ENCODE data around the gene STEAP2. TPM values are rescaled to one million over a fixed set of nuclear protein-coding genes. Genes with fewer than 3 reads are reported as not detected.

Gene STEAP2
- total and polyA plus RNA-seq, 2 donors (not counting 3 experiments of a cell fraction or from before 2014, with no cell fraction given): 4.2 to 4.6 TPM

DNA sequence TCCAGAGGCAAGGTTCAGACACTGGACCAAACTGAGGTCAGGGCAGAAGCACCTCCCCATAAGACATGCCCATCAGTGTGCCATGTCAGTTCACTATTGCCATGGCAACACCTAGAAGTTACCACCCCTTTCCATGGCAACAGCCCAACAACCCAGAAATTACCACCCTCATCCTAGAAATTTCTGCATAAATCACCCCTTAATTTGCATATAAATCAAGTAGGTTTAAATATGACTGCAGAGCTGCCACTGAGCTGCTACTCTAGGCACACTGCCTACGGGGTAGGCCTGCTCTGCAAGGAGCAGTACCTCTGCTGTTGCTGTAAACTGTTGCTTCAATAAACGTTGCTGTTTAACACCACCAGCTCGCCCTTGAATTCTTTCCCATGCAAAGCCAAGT, 12.7 kb downstream of the STEAP2 start:
- Histone ChIP-seq H3K79me2 (ENCODE audit: control insufficient read depth, insufficient read depth, low read length) (no peaks in the 10 kb centered on the region), H2AFZ (ENCODE audit: low read depth, low read length) (no peak overlapping the region), H3K4me1 (ENCODE audit: control insufficient read depth, extremely low read depth, insufficient read depth, low read length) (no peaks in the 10 kb centered on the region), H3K9me1 (replicated peaks; ENCODE audit: control insufficient read depth, extremely low read depth, insufficient read depth, low read length) (no peaks in the 10 kb centered on the region), H3K27ac (ENCODE audit: insufficient read depth, low read depth, low read length) (no peak overlapping the region), H3K9ac (replicated peaks; ENCODE audit: extremely low read depth, insufficient read depth, low read length) (no peak overlapping the region), H3K4me3 (replicated peaks in 1 of 3; ENCODE audit: insufficient read depth in 1 of 3, low read depth in 1 of 3, low read length in 3 of 3) (no peak overlapping the region), H4K20me1 (replicated peaks; ENCODE audit: control insufficient read depth, extremely low read depth, insufficient read depth, low read length) (no peaks in the 10 kb centered on the region), H3K4me2 (ENCODE audit: insufficient read depth, low read length) (no peak overlapping the region), H3K36me3 (ENCODE audit: control insufficient read depth in 2 of 2, extremely low read depth in 1 of 2, insufficient read depth in 2 of 2, low read length in 2 of 2) (no peaks in the 10 kb centered on the region), H3K27me3 (ENCODE audit: control insufficient read depth in 2 of 2, insufficient read depth in 2 of 2, low read length in 2 of 2) (no peaks in the 10 kb centered on the region), H3K9me3 (replicated peaks; ENCODE audit: control insufficient read depth, insufficient read depth, low read length) (no peaks in the 10 kb centered on the region)
- no peak for FAIRE-seq
- no peak for DNase-seq (ENCODE audit: low read depth, low spot score)
- ChIA-PET POLR2A (no interaction called here), CTCF (interaction anchor here (1.4 to 1.6 kb wide), 2 partner anchors 12 to 13 kb away, joined by 5 to 7 read pairs; partner anchors contain the start of gene STEAP2)
- intact Hi-C loops (cut with micrococcal nuclease): no loop called here
- dilution Hi-C loops (cut with MboI; ENCODE audit: extremely low pct_ligation_motif_present, low sequenced_read_pairs): no loop called here
- TF ChIP-seq, protein P1, sequence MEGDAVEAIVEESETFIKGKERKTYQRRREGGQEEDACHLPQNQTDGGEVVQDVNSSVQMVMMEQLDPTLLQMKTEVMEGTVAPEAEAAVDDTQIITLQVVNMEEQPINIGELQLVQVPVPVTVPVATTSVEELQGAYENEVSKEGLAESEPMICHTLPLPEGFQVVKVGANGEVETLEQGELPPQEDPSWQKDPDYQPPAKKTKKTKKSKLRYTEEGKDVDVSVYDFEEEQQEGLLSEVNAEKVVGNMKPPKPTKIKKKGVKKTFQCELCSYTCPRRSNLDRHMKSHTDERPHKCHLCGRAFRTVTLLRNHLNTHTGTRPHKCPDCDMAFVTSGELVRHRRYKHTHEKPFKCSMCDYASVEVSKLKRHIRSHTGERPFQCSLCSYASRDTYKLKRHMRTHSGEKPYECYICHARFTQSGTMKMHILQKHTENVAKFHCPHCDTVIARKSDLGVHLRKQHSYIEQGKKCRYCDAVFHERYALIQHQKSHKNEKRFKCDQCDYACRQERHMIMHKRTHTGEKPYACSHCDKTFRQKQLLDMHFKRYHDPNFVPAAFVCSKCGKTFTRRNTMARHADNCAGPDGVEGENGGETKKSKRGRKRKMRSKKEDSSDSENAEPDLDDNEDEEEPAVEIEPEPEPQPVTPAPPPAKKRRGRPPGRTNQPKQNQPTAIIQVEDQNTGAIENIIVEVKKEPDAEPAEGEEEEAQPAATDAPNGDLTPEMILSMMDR (IDR thresholded peaks at IDR 0.05; ENCODE audit: extremely low read depth in 1 of 2, insufficient read depth in 1 of 2, low read depth in 1 of 2, low read length in 2 of 2): no peak
- TF ChIP-seq MAX (IDR thresholded peaks at IDR 0.05; ENCODE audit: insufficient read depth, insufficient read length) (no peak), POLR2A (IDR thresholded peaks at IDR 0.05; ENCODE audit: low read depth, low read length) (no peak), POLR2AphosphoS5 (IDR thresholded peaks at IDR 0.05; ENCODE audit: insufficient read depth, low read depth, low read length) (no peak), GATA2 (IDR thresholded peaks at IDR 0.05; ENCODE audit: insufficient read depth, insufficient read length, low read depth, low read length) (no peak), MYC (IDR thresholded peaks at IDR 0.05; ENCODE audit: low read depth, low read length) (no peak), FOS (IDR thresholded peaks at IDR 0.05; ENCODE audit: borderline replicate concordance, insufficient read depth, low read length) (no peak), JUN (IDR thresholded peaks at IDR 0.05; ENCODE audit: borderline replicate concordance, insufficient read depth, insufficient read length, low read depth) (no peak), EZH2 (IDR thresholded peaks at IDR 0.05; ENCODE audit: borderline replicate concordance, low read depth, low read length, severe bottlenecking) (no peak)
- BruUV-seq (replicated peaks): no TSS peak
